HepG2 (cell line): ENCODE measurements around the gene ZNF384. TPM values are rescaled to one million over a fixed set of nuclear protein-coding genes. Genes with fewer than 3 reads are reported as not detected.

Experiments used
- ARNT2 ChIP-seq: sonication (generic); formaldehyde crosslinking; IDR thresholded peaks from 2 replicates; pipeline ENCODE4 v1.8.0; 2022; ENCODE audit warnings: mild to moderate bottlenecking, low read depth, missing genetic modification reagents, moderate library complexity
- JARID2 ChIP-seq: sonication (generic); formaldehyde crosslinking; IDR thresholded peaks from 2 replicates; pipeline ENCODE4 v1.8.1; 2023; ENCODE audit warnings: missing genetic modification reagents, inconsistent platforms; ENCODE audit not compliant: insufficient replicate concordance
- KDM4B ChIP-seq: sonication (generic); formaldehyde crosslinking; IDR thresholded peaks from 2 replicates; pipeline ENCODE4 v1.4.0; 2020; ENCODE audit warnings: missing genetic modification reagents
- RXRB ChIP-seq: IDR thresholded peaks from 2 replicates; pipeline ENCODE4 v1.6.1; 2016; ENCODE audit warnings: borderline replicate concordance, missing genetic modification reagents, missing compliant biosample characterization
- TBL1XR1 ChIP-seq: fragments of 150-350 bp; IDR thresholded peaks from 2 replicates; pipeline ENCODE4 v1.6.1; 2014; ENCODE audit warnings: borderline replicate concordance, low read length; ENCODE audit not compliant: partially characterized antibody
- ZNF20 ChIP-seq: sonication (generic); formaldehyde crosslinking; IDR thresholded peaks from 2 replicates; pipeline ENCODE4 v1.4.0; 2020; ENCODE audit warnings: mild to moderate bottlenecking, moderate library complexity, missing genetic modification reagents
- ZNF615 ChIP-seq: sonication (generic); formaldehyde crosslinking; IDR thresholded peaks from 2 replicates; pipeline ENCODE4 v1.5.0; 2020; ENCODE audit warnings: mild to moderate bottlenecking, missing genetic modification reagents, borderline replicate concordance
- ZNF616 ChIP-seq: sonication (generic); formaldehyde crosslinking; IDR thresholded peaks from 2 replicates; pipeline ENCODE4 v1.5.0; 2020; ENCODE audit warnings: low read depth, mild to moderate bottlenecking, missing genetic modification reagents
- ZNF652 ChIP-seq: IDR thresholded peaks from 2 replicates; pipeline ENCODE4 v1.6.1; 2016; ENCODE audit warnings: low read depth, borderline replicate concordance
- ZNF678 ChIP-seq: sonication (generic); formaldehyde crosslinking; IDR thresholded peaks from 2 replicates; pipeline ENCODE4 v1.4.0; 2020; ENCODE audit warnings: mild to moderate bottlenecking, missing genetic modification reagents
- ZNF710 ChIP-seq: sonication (generic); formaldehyde crosslinking; IDR thresholded peaks from 2 replicates; pipeline ENCODE4 v1.5.0; 2020; ENCODE audit warnings: mild to moderate bottlenecking, missing genetic modification reagents, borderline replicate concordance
- ZNF800 ChIP-seq: sonication (generic); formaldehyde crosslinking; IDR thresholded peaks from 2 replicates; pipeline ENCODE4 v1.4.0; 2020; ENCODE audit warnings: missing genetic modification reagents
- polyA plus RNA-seq, 8 experiments: library from polyadenylated mRNA; depleted of rRNA in 3 of 8; stranded (reverse) in 7 of 8; unstranded in 1 of 8; fragments of >200 nt; fragmentation: Illumina TruSeq in 4 of 8; extraction: Trizol in 4 of 8; gene quantifications; 2 replicates each; pipeline versions ENCODE4 v1.2.1 to v1.2.3, GENCODE V29; 2011 to 2016; ENCODE audit warnings: low read depth in 4 of 8, missing spikeins in 1 of 8, mixed read lengths in 1 of 8; ENCODE audit not compliant: insufficient read depth in 1 of 8
- total RNA-seq, 5 experiments: library from RNA; depleted of rRNA; stranded (reverse); fragments of >200 nt; fragmentation: Illumina TruSeq; extraction: Trizol; gene quantifications; 2 replicates each; pipeline ENCODE4 v1.2.3, GENCODE V29; 2016; ENCODE audit warnings: low read depth in 1 of 5
- TF ChIP-seq, protein P1 (sequence below): sonication (generic); formaldehyde crosslinking; IDR thresholded peaks from 2 replicates; pipeline ENCODE4 v1.4.0; 2020; ENCODE audit warnings: mild to moderate bottlenecking, missing genetic modification reagents
- TF ChIP-seq, protein P2 (sequence below): sonication (generic); formaldehyde crosslinking; conservative IDR thresholded peaks from 2 replicates; pipeline ENCODE4 v1.4.0; 2020; ENCODE audit warnings: missing genetic modification reagents
- TF ChIP-seq, protein P3 (sequence below): sonication (generic); formaldehyde crosslinking; IDR thresholded peaks from 2 replicates; pipeline ENCODE4 v1.4.0; 2020; ENCODE audit warnings: missing genetic modification reagents, mild to moderate bottlenecking, borderline replicate concordance
- TF ChIP-seq, protein P4 (sequence below): IDR thresholded peaks from 2 replicates; pipeline ENCODE4 v1.6.1; 2018; ENCODE audit warnings: missing genetic modification reagents, mild to moderate bottlenecking, missing compliant biosample characterization

The ZNF384 gene
- total and polyA plus RNA-seq, 2 of the 13 experiments (the other 11 are each of a cell fraction or from before 2014, with no cell fraction given) = 23.6 to 55.3 TPM

DNA sequence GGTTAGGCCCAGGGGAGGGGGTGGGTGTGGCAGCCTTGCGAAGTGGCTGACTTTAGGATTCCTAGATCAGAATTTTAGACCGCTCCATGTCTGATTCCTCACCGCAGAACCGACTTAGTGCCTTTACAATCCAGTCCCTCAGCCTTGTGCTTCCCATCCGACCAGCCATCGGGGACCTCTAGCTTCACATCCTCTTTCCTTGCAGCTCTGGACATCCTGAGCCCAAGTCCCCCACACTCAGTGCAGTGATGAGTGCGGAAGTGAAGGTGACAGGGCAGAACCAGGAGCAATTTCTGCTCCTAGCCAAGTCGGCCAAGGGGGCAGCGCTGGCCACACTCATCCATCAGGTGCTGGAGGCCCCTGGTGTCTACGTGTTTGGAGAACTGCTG, 35.2 kb upstream of the ZNF384 start (continued):
- TF ChIP-seq, protein P1, sequence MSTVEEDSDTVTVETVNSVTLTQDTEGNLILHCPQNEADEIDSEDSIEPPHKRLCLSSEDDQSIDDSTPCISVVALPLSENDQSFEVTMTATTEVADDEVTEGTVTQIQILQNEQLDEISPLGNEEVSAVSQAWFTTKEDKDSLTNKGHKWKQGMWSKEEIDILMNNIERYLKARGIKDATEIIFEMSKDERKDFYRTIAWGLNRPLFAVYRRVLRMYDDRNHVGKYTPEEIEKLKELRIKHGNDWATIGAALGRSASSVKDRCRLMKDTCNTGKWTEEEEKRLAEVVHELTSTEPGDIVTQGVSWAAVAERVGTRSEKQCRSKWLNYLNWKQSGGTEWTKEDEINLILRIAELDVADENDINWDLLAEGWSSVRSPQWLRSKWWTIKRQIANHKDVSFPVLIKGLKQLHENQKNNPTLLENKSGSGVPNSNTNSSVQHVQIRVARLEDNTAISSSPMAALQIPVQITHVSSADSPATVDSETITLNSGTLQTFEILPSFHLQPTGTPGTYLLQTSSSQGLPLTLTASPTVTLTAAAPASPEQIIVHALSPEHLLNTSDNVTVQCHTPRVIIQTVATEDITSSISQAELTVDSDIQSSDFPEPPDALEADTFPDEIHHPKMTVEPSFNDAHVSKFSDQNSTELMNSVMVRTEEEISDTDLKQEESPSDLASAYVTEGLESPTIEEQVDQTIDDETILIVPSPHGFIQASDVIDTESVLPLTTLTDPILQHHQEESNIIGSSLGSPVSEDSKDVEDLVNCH (CRISPR knock-in tag) = no peak
- 0 out of 2 replicates have a peak, but pooled peaks have one; percentile 12 for TF ChIP-seq ZNF800 (CRISPR knock-in tag)
- TF ChIP-seq KDM4B = no peak
- peak; percentile 29; the same call in 1 of the 2 replicates for TF ChIP-seq ZNF678 (CRISPR knock-in tag)
- TF ChIP-seq ZNF652 (CRISPR knock-in tag) = no peak
- no peak for TF ChIP-seq TBL1XR1
- TF ChIP-seq, protein P2, sequence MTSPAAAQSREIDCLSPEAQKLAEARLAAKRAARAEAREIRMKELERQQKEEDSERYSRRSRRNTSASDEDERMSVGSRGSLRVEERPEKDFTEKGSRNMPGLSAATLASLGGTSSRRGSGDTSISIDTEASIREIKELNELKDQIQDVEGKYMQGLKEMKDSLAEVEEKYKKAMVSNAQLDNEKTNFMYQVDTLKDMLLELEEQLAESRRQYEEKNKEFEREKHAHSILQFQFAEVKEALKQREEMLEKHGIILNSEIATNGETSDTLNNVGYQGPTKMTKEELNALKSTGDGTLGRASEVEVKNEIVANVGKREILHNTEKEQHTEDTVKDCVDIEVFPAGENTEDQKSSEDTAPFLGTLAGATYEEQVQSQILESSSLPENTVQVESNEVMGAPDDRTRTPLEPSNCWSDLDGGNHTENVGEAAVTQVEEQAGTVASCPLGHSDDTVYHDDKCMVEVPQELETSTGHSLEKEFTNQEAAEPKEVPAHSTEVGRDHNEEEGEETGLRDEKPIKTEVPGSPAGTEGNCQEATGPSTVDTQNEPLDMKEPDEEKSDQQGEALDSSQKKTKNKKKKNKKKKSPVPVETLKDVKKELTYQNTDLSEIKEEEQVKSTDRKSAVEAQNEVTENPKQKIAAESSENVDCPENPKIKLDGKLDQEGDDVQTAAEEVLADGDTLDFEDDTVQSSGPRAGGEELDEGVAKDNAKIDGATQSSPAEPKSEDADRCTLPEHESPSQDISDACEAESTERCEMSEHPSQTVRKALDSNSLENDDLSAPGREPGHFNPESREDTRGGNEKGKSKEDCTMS (CRISPR knock-in tag) = no peak
- TF ChIP-seq ZNF710 (CRISPR knock-in tag) = no peak
- TF ChIP-seq ZNF20 (CRISPR knock-in tag) = no peak
- TF ChIP-seq, protein P3, sequence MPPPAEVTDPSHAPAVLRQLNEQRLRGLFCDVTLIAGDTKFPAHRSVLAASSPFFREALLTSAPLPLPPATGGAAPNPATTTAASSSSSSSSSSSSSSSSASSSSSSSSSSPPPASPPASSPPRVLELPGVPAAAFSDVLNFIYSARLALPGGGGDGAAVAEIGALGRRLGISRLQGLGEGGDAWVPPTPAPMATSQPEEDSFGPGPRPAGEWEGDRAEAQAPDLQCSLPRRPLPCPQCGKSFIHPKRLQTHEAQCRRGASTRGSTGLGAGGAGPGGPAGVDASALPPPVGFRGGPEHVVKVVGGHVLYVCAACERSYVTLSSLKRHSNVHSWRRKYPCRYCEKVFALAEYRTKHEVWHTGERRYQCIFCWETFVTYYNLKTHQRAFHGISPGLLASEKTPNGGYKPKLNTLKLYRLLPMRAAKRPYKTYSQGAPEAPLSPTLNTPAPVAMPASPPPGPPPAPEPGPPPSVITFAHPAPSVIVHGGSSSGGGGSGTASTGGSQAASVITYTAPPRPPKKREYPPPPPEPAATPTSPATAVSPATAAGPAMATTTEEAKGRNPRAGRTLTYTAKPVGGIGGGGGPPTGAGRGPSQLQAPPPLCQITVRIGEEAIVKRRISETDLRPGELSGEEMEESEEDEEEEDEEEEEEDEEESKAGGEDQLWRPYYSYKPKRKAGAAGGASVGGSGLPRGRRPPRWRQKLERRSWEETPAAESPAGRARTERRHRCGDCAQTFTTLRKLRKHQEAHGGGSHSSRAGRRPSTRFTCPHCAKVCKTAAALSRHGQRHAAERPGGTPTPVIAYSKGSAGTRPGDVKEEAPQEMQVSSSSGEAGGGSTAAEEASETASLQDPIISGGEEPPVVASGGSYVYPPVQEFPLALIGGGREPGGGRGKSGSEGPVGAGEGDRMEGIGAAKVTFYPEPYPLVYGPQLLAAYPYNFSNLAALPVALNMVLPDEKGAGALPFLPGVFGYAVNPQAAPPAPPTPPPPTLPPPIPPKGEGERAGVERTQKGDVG (CRISPR knock-in tag) = no peak
- TF ChIP-seq, protein P4, sequence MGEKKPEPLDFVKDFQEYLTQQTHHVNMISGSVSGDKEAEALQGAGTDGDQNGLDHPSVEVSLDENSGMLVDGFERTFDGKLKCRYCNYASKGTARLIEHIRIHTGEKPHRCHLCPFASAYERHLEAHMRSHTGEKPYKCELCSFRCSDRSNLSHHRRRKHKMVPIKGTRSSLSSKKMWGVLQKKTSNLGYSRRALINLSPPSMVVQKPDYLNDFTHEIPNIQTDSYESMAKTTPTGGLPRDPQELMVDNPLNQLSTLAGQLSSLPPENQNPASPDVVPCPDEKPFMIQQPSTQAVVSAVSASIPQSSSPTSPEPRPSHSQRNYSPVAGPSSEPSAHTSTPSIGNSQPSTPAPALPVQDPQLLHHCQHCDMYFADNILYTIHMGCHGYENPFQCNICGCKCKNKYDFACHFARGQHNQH (CRISPR knock-in tag) = no peak
- no peak for TF ChIP-seq ZNF615 (CRISPR knock-in tag)
- TF ChIP-seq ARNT2 (CRISPR knock-in tag) = peak; percentile 3; the same call in 1 of the 2 replicates
- no peak; the same call in 1 of the 2 replicates for TF ChIP-seq ZNF616 (CRISPR knock-in tag)
- TF ChIP-seq JARID2 (CRISPR knock-in tag) = no peak
- TF ChIP-seq RXRB (CRISPR knock-in tag) = no peak
